GM18517 (cell line): ENCODE results near the gene MEI4.
"Not testable (repeated sequence)": the region's sequence is repeated elsewhere in the genome, so short reads cannot be mapped to it uniquely, and the experiment has no call there.

Source experiments
- ATAC-seq: cut with Tn5 transposase; IDR thresholded peaks from one replicate; pipeline ENCODE4 v1.9.1; 2021; ENCODE audit warnings: mild to moderate bottlenecking, moderate library complexity; ENCODE audit not compliant: unreplicated experiment

Gene MEI4

GRCh38 chr6:77652739-77653138, at the start of gene MEI4:
Gene MEI4 (plus strand): TSS chr6:77653039. CDS start chr6:77690672, 37,633 bp downstream.
- no peak for ATAC-seq

GRCh38 chr6:77604476-77604875, 48.4 kb upstream of the MEI4 start:
- no peak for ATAC-seq

GRCh38 chr6:77607004-77607403, 45.8 kb upstream of the MEI4 start:
- ATAC-seq = no peak

GRCh38 chr6:77609106-77609505, 43.7 kb upstream of the MEI4 start:
- ATAC-seq = no peak

GRCh38 chr6:77619114-77619513, 33.7 kb upstream of the MEI4 start:
- ATAC-seq = no peak

- no peak for ATAC-seq
Measured at GRCh38 chr6:77620278-77620882, 32.5 kb upstream of the MEI4 start.

- no peak for ATAC-seq
Measured at GRCh38 chr6:77624515-77624914, 28.3 kb upstream of the MEI4 start.

GRCh38 chr6:77626426-77626825, 26.4 kb upstream of the MEI4 start:
- no peak for ATAC-seq

GRCh38 chr6:77630014-77630413, 22.8 kb upstream of the MEI4 start:
- no peak for ATAC-seq

GRCh38 chr6:77633471-77633870, 19.4 kb upstream of the MEI4 start:
- no peak for ATAC-seq

GRCh38 chr6:77633993-77634715, 18.7 kb upstream of the MEI4 start:
- no peak for ATAC-seq

- no peak for ATAC-seq
Measured at GRCh38 chr6:77638129-77638830, 14.6 kb upstream of the MEI4 start.

- ATAC-seq = no peak
Measured at GRCh38 chr6:77644102-77644705, 8.6 kb upstream of the MEI4 start.

- no peak for ATAC-seq
Measured at GRCh38 chr6:77650098-77650663, 2.7 kb upstream of the MEI4 start.

- ATAC-seq = no peak
Measured at GRCh38 chr6:77653816-77654215, 977 bp downstream of the MEI4 start.

GRCh38 chr6:77655035-77655434, 2.2 kb downstream of the MEI4 start:
- not testable (repeated sequence) for ATAC-seq

GRCh38 chr6:77656999-77657764, 4.3 kb downstream of the MEI4 start:
- ATAC-seq = no peak

- no peak for ATAC-seq
Measured at GRCh38 chr6:77666340-77666739, 13.5 kb downstream of the MEI4 start.

- no peak for ATAC-seq
Measured at GRCh38 chr6:77666846-77667245, 14.0 kb downstream of the MEI4 start.

- no peak for ATAC-seq
Measured at GRCh38 chr6:77669913-77670312, 17.1 kb downstream of the MEI4 start.

- ATAC-seq = no peak
Measured at GRCh38 chr6:77674211-77674610, 21.4 kb downstream of the MEI4 start.
